PC-3 (cell line): ENCODE results near the gene FIBCD1. TPM values are rescaled to one million over a fixed set of nuclear protein-coding genes. Genes with fewer than 3 reads are reported as not detected.

Experiments used
- ATAC-seq: fragments of 200-7000 bp; cut with Tn5 transposase; 2 replicates; pipeline ENCODE4 v1.9.1; 2020; ENCODE audit warnings: mild to moderate bottlenecking, moderate library complexity
- BruUV-seq: library from RNA; stranded (reverse); fragments of 400-500 nt; replicated peaks from 2 replicates; lab custom pipeline; 2021; lab: Mats Ljungman, UMichigan
- CTCF ChIA-PET: fragments of 300-600 bp; sonication (Branson Sonifier 250); formaldehyde crosslinking; loops from one replicate; lab custom pipeline; 2022; ENCODE audit warnings: antibody characterized with exemption; lab: Charles Lee
- POLR2A ChIA-PET: fragments of 300-600 bp; sonication (Branson Sonifier 250); formaldehyde crosslinking; loops from one replicate; lab custom pipeline; 2022; ENCODE audit warnings: antibody characterized with exemption; ENCODE audit not compliant: unreplicated experiment; lab: Charles Lee
- DNase-seq: peaks from one replicate; pipeline ENCODE4 v3.0.0-alpha.2; 2015
- H2AFZ ChIP-seq: fragments of 300-600 bp; sonication (generic); 2 replicates; pipeline ENCODE4 v1.6.0; 2016; ENCODE audit warnings: antibody characterized with exemption, low read length
- H3F3A ChIP-seq: fragments of 300-600 bp; sonication (generic); one replicate; pipeline ENCODE4 v1.6.0; 2017; ENCODE audit warnings: antibody characterized with exemption, low read length, control low read depth, mild to moderate bottlenecking; ENCODE audit not compliant: unreplicated experiment
- H3K27ac ChIP-seq: fragments of 300-600 bp; sonication (generic); 2 replicates; pipeline ENCODE4 v1.5.1; 2016; ENCODE audit warnings: mild to moderate bottlenecking, low read length
- H3K27me3 ChIP-seq: fragments of 300-600 bp; sonication (generic); 2 replicates; pipeline ENCODE4 v1.6.1; 2016; ENCODE audit warnings: low read length, mixed read lengths
- H3K36me3 ChIP-seq: fragments of 300-600 bp; sonication (generic); 2 replicates; pipeline ENCODE4 v1.6.1; 2016; ENCODE audit warnings: low read depth, mixed run types, low read length, mixed read lengths
- H3K4me1 ChIP-seq: fragments of 300-600 bp; sonication (generic); 2 replicates; pipeline ENCODE4 v1.5.1; 2016; ENCODE audit warnings: low read length; ENCODE audit not compliant: insufficient read depth
- H3K4me2 ChIP-seq: fragments of 300-600 bp; sonication (generic); 2 replicates; pipeline ENCODE4 v1.6.0; 2016; ENCODE audit warnings: low read length
- H3K4me3 ChIP-seq: fragments of 300-600 bp; sonication (generic); 2 replicates; pipeline ENCODE4 v1.5.1; 2016; ENCODE audit warnings: mild to moderate bottlenecking, low read length, mixed read lengths
- H3K79me2 ChIP-seq: fragments of 300-600 bp; sonication (generic); 2 replicates; pipeline ENCODE4 v1.6.1; 2017; ENCODE audit warnings: low read length, mixed read lengths
- H3K9ac ChIP-seq: fragments of 300-600 bp; sonication (generic); 2 replicates; pipeline ENCODE4 v1.6.0; 2016; ENCODE audit warnings: mild to moderate bottlenecking, low read length
- H3K9me2 ChIP-seq: fragments of 300-600 bp; sonication (generic); replicated peaks from 2 replicates; pipeline ENCODE4 v1.6.1; 2016; ENCODE audit warnings: mixed run types, low read length, mixed read lengths
- H3K9me3 ChIP-seq: fragments of 300-600 bp; sonication (generic); 2 replicates; pipeline ENCODE4 v1.6.1; 2016; ENCODE audit warnings: low read length, mixed read lengths
- H4K20me1 ChIP-seq: fragments of 300-600 bp; sonication (generic); 2 replicates; pipeline ENCODE4 v1.6.1; 2016; ENCODE audit warnings: low read length, mixed read lengths
- CTCF ChIP-seq: fragments of 300-600 bp; sonication (generic); conservative IDR thresholded peaks from 2 replicates; pipeline ENCODE4 v1.5.1; 2017; ENCODE audit warnings: antibody characterized with exemption, low read depth, mild to moderate bottlenecking, low read length
- EZH2 ChIP-seq: fragments of 300-600 bp; sonication (generic); IDR thresholded peaks from one replicate; pipeline ENCODE4 v1.6.1; 2017; ENCODE audit warnings: antibody characterized with exemption, mild to moderate bottlenecking, low read length; ENCODE audit not compliant: unreplicated experiment
- EZH2phosphoT487 ChIP-seq: fragments of 300-600 bp; sonication (generic); IDR thresholded peaks from 2 replicates; pipeline ENCODE4 v1.6.1; 2018; ENCODE audit warnings: mild to moderate bottlenecking, antibody characterized with exemption, low read length, borderline replicate concordance
- intact Hi-C: fragments of 100-400 bp; cut with micrococcal nuclease; formaldehyde crosslinking; loops from 2 replicates; pipeline ENCODE4 v1.9.0; 2023
- total RNA-seq: library from RNA; depleted of rRNA; stranded (reverse); fragments of >200 nt; gene quantifications from 2 replicates; pipeline ENCODE4 v1.2.3, GENCODE V29; 2014

Gene FIBCD1
- total RNA-seq, 1 experiment from 2014 or later, result 8.9 TPM

- ChIA-PET POLR2A (no interaction called here), CTCF (no interaction called here)
- TF ChIP-seq CTCF (no peak), EZH2phosphoT487 (no peak), EZH2 (no peak)
- no peaks in the 10 kb centered on the region for H4K20me1 ChIP-seq
- no peaks in the 10 kb centered on the region for H3K36me3 ChIP-seq
- H3K27ac ChIP-seq, result no peak overlapping the region
- H3K79me2 ChIP-seq, result no peaks in the 10 kb centered on the region
- no peak overlapping the region for H3K4me2 ChIP-seq
- intact Hi-C loops, result no loop called here
- H3K4me1 ChIP-seq, result no peaks in the 10 kb centered on the region
- ATAC-seq (no peak), DNase-seq (no peak)
- no peak overlapping the region for H2AFZ ChIP-seq
- H3K9ac ChIP-seq, result no peak overlapping the region
- H3K9me2 ChIP-seq, result no peaks in the 10 kb centered on the region
- BruUV-seq, result no TSS peak
- H3F3A ChIP-seq, result no peaks in the 10 kb centered on the region
- H3K9me3 ChIP-seq, result no peaks in the 10 kb centered on the region
- no peak overlapping the region for H3K4me3 ChIP-seq
- H3K27me3 ChIP-seq, result no peaks in the 10 kb centered on the region
Observed at GRCh38 chr9:130987738-130988399, 48.8 kb upstream of the FIBCD1 start.

- no peaks in the 10 kb centered on the region for H3K36me3 ChIP-seq
- intact Hi-C loops, result no loop called here
- DNase-seq (no peak), ATAC-seq (no peak)
- H3K79me2 ChIP-seq, result no peaks in the 10 kb centered on the region
- H2AFZ ChIP-seq, result no peak overlapping the region
- no peak overlapping the region for H3K27ac ChIP-seq
- no peaks in the 10 kb centered on the region for H4K20me1 ChIP-seq
- no peaks in the 10 kb centered on the region for H3K4me1 ChIP-seq
- H3K9me3 ChIP-seq, result no peaks in the 10 kb centered on the region
- H3K9me2 ChIP-seq, result no peaks in the 10 kb centered on the region
- BruUV-seq, result no TSS peak
- TF ChIP-seq EZH2phosphoT487 (no peak), CTCF (no peak), EZH2 (no peak)
- no peak overlapping the region for H3K9ac ChIP-seq
- POLR2A ChIA-PET, result no interaction called here
- H3F3A ChIP-seq, result no peaks in the 10 kb centered on the region
- H3K4me2 ChIP-seq, result no peak overlapping the region
- CTCF ChIA-PET, result no interaction called here
- no peak overlapping the region for H3K4me3 ChIP-seq
- no peaks in the 10 kb centered on the region for H3K27me3 ChIP-seq
Observed at GRCh38 chr9:130987054-130987453, 48.0 kb upstream of the FIBCD1 start.

GRCh38 chr9:130986356-130986965 is 47.4 kb upstream of the FIBCD1 start:
- no peak overlapping the region for H2AFZ ChIP-seq
- H3K9me3 ChIP-seq, result no peaks in the 10 kb centered on the region
- no peaks in the 10 kb centered on the region for H4K20me1 ChIP-seq
- no peaks in the 10 kb centered on the region for H3K9me2 ChIP-seq
- CTCF ChIA-PET, result no interaction called here
- intact Hi-C loops, result no loop called here
- H3F3A ChIP-seq, result no peaks in the 10 kb centered on the region
- no peaks in the 10 kb centered on the region for H3K79me2 ChIP-seq
- no peak overlapping the region for H3K4me2 ChIP-seq
- BruUV-seq, result no TSS peak
- POLR2A ChIA-PET, result no interaction called here
- H3K36me3 ChIP-seq, result no peaks in the 10 kb centered on the region
- no peak overlapping the region for H3K9ac ChIP-seq
- no peaks in the 10 kb centered on the region for H3K4me1 ChIP-seq
- no peak overlapping the region for H3K27ac ChIP-seq
- H3K27me3 ChIP-seq, result no peaks in the 10 kb centered on the region
- ATAC-seq (no peak), DNase-seq (no peak)
- no peak for TF ChIP-seq EZH2phosphoT487
- no peak overlapping the region for H3K4me3 ChIP-seq
